Liver (tissue), 3 donors: Measurements from ENCODE around the gene ZNF223.

Experiments used
- TAF1 ChIP-seq: conservative IDR thresholded peaks from 2 replicates; pipeline ENCODE4 v1.6.1; 2016; ENCODE audit warnings: antibody characterized with exemption, mild to moderate bottlenecking
- TF ChIP-seq, protein P1 (sequence below): fragments of 150-350 bp; IDR thresholded peaks from 2 replicates; pipeline ENCODE4 v1.5.1; 2017; ENCODE audit warnings: improper control_type of control experiment, low read depth, low read length; ENCODE audit not compliant: missing input control
- TF ChIP-seq, protein P2 (sequence below): IDR thresholded peaks from 2 replicates; pipeline ENCODE4 v1.6.1; 2016; ENCODE audit warnings: antibody characterized with exemption
- donor health status: healthy.
- donor health status: healthy.

DNA sequence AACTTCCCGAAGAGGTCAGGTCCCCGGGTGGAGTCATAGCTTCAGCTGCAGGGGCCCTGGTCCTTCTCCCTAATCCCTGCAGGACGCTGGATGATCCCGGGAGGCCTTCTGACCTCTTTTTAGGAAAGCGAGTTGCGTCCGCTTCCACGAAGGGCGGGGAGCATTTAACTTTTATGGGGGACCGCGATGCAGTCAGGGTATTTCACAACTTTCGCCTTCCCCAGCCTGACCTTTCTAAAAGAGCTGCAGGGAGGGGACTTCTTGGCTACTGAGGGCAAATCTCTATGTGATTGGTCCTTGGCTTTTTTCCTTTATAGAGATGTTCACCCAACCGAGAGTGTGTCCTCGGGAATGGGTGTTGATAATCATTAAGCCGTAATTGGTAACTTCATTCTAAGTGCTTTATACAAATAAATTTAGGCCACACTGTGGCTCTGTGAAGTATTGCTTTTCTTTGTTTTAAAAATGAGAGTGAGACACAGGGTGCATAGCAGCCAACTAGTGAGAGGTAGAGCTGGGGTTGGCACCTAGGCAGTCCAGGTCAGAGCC lies 48.3 kb upstream of the ZNF223 start:
- TF ChIP-seq, protein P1, sequence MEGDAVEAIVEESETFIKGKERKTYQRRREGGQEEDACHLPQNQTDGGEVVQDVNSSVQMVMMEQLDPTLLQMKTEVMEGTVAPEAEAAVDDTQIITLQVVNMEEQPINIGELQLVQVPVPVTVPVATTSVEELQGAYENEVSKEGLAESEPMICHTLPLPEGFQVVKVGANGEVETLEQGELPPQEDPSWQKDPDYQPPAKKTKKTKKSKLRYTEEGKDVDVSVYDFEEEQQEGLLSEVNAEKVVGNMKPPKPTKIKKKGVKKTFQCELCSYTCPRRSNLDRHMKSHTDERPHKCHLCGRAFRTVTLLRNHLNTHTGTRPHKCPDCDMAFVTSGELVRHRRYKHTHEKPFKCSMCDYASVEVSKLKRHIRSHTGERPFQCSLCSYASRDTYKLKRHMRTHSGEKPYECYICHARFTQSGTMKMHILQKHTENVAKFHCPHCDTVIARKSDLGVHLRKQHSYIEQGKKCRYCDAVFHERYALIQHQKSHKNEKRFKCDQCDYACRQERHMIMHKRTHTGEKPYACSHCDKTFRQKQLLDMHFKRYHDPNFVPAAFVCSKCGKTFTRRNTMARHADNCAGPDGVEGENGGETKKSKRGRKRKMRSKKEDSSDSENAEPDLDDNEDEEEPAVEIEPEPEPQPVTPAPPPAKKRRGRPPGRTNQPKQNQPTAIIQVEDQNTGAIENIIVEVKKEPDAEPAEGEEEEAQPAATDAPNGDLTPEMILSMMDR = no peak
- TF ChIP-seq, protein P2, sequence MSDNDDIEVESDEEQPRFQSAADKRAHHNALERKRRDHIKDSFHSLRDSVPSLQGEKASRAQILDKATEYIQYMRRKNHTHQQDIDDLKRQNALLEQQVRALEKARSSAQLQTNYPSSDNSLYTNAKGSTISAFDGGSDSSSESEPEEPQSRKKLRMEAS = no peak
- no peak for TF ChIP-seq TAF1
